HG03354 (cell line): ENCODE data around the gene KIR2DL4.
"Not testable (repeated sequence)": the region's sequence is repeated elsewhere in the genome, so short reads cannot be mapped to it uniquely, and the experiment has no call there.

ENCODE experiments used
- ATAC-seq: cut with Tn5 transposase; IDR thresholded peaks from one replicate; pipeline ENCODE4 v1.9.1; 2021; ENCODE audit warnings: mild to moderate bottlenecking; ENCODE audit not compliant: unreplicated experiment, poor library complexity, severe bottlenecking

The KIR2DL4 gene

GRCh38 chr19:54859421-54859820 is 56.0 kb downstream of the KIR2DL4 start:
- ATAC-seq, result not testable (repeated sequence)

- not testable (repeated sequence) for ATAC-seq
Observed at GRCh38 chr19:54863459-54863858, 60.0 kb downstream of the KIR2DL4 start.
